ENCODE measurements around the gene ARHGAP10.

ARHGAP10 gene

GRCh38 chr4:147851135-147851534, 119.2 kb downstream of the ARHGAP10 start:
- DNase-seq (ENCODE audit: insufficient read length, low spot score), result no peak
- TF ChIP-seq POU2F2 (IDR thresholded peaks at IDR 0.05; ENCODE audit: low read depth, low read length) (no peak), POLR2A (IDR thresholded peaks at IDR 0.05; ENCODE audit: low read depth, low read length) (no peak), SPI1 (IDR thresholded peaks at IDR 0.05; ENCODE audit: low read depth, low read length) (no peak), TAF1 (IDR thresholded peaks at IDR 0.05; ENCODE audit: low read depth, low read length) (no peak), POLR2AphosphoS5 (IDR thresholded peaks at IDR 0.05; ENCODE audit: low read depth, low read length) (no peak), PAX5 (IDR thresholded peaks at IDR 0.05; ENCODE audit: insufficient read depth, low read length, severe bottlenecking) (no peak)
- no peak for FAIRE-seq

GRCh38 chr4:147853706-147854105, 121.8 kb downstream of the ARHGAP10 start:
- no peak for DNase-seq (ENCODE audit: insufficient read length, low spot score)
- FAIRE-seq, result no peak

GRCh38 chr4:147854154-147854553, 122.3 kb downstream of the ARHGAP10 start:
- DNase-seq (ENCODE audit: insufficient read length, low spot score), result no peak
- FAIRE-seq, result no peak
- TF ChIP-seq TAF1 (IDR thresholded peaks at IDR 0.05; ENCODE audit: low read depth, low read length) (no peak), POU2F2 (IDR thresholded peaks at IDR 0.05; ENCODE audit: low read depth, low read length) (no peak)

More at GRCh38 chr4:147853706-147854105, 121.8 kb downstream of the ARHGAP10 start:
- TF ChIP-seq SPI1 (IDR thresholded peaks at IDR 0.05; ENCODE audit: low read depth, low read length) (no peak), TAF1 (IDR thresholded peaks at IDR 0.05; ENCODE audit: low read depth, low read length) (no peak), PAX5 (IDR thresholded peaks at IDR 0.05; ENCODE audit: insufficient read depth, low read length, severe bottlenecking) (no peak)

GRCh38 chr4:147855571-147856009, 123.7 kb downstream of the ARHGAP10 start:
- TF ChIP-seq POLR2AphosphoS5 (IDR thresholded peaks at IDR 0.05; ENCODE audit: low read depth, low read length), result no peak
- TF ChIP-seq SPI1 (IDR thresholded peaks at IDR 0.05; ENCODE audit: low read depth, low read length), result no peak
- TF ChIP-seq POLR2A (IDR thresholded peaks at IDR 0.05; ENCODE audit: low read depth, low read length), result no peak
- TF ChIP-seq PAX5 (IDR thresholded peaks at IDR 0.05; ENCODE audit: insufficient read depth, low read length, severe bottlenecking), result no peak
- TF ChIP-seq TAF1 (IDR thresholded peaks at IDR 0.05; ENCODE audit: low read depth, low read length), result no peak
- no peak for TF ChIP-seq POU2F2 (IDR thresholded peaks at IDR 0.05; ENCODE audit: low read depth, low read length)
- DNase-seq (ENCODE audit: insufficient read length, low spot score), result no peak
- no peak for FAIRE-seq

GRCh38 chr4:147860960-147861359, 129.1 kb downstream of the ARHGAP10 start:
- DNase-seq (ENCODE audit: insufficient read length, low spot score) (no peak), FAIRE-seq (no peak)
- TF ChIP-seq POU2F2 (IDR thresholded peaks at IDR 0.05; ENCODE audit: low read depth, low read length), result no peak
- no peak for TF ChIP-seq SPI1 (IDR thresholded peaks at IDR 0.05; ENCODE audit: low read depth, low read length)
- TF ChIP-seq POLR2AphosphoS5 (IDR thresholded peaks at IDR 0.05; ENCODE audit: low read depth, low read length), result no peak
- no peak for TF ChIP-seq TAF1 (IDR thresholded peaks at IDR 0.05; ENCODE audit: low read depth, low read length)
- no peak for TF ChIP-seq POLR2A (IDR thresholded peaks at IDR 0.05; ENCODE audit: low read depth, low read length)
- no peak for TF ChIP-seq PAX5 (IDR thresholded peaks at IDR 0.05; ENCODE audit: insufficient read depth, low read length, severe bottlenecking)

- FAIRE-seq (no peak), DNase-seq (ENCODE audit: insufficient read length, low spot score) (no peak)
- TF ChIP-seq POLR2AphosphoS5 (IDR thresholded peaks at IDR 0.05; ENCODE audit: low read depth, low read length), result no peak
- TF ChIP-seq POU2F2 (IDR thresholded peaks at IDR 0.05; ENCODE audit: low read depth, low read length), result no peak
- TF ChIP-seq SPI1 (IDR thresholded peaks at IDR 0.05; ENCODE audit: low read depth, low read length), result no peak
- no peak for TF ChIP-seq PAX5 (IDR thresholded peaks at IDR 0.05; ENCODE audit: insufficient read depth, low read length, severe bottlenecking)
- no peak for TF ChIP-seq TAF1 (IDR thresholded peaks at IDR 0.05; ENCODE audit: low read depth, low read length)
- no peak for TF ChIP-seq POLR2A (IDR thresholded peaks at IDR 0.05; ENCODE audit: low read depth, low read length)
These were observed 130.3 kb downstream of the ARHGAP10 start for GRCh38 chr4:147862043-147862692.

GRCh38 chr4:147863111-147863747, 131.3 kb downstream of the ARHGAP10 start:
- peak; percentile 76 for FAIRE-seq
- TF ChIP-seq TAF1 (IDR thresholded peaks at IDR 0.05; ENCODE audit: low read depth, low read length) (no peak), POLR2AphosphoS5 (IDR thresholded peaks at IDR 0.05; ENCODE audit: low read depth, low read length) (no peak), PAX5 (IDR thresholded peaks at IDR 0.05; ENCODE audit: insufficient read depth, low read length, severe bottlenecking) (no peak), POLR2A (IDR thresholded peaks at IDR 0.05; ENCODE audit: low read depth, low read length) (no peak)

GRCh38 chr4:147863808-147864472, 132.1 kb downstream of the ARHGAP10 start:
- DNase-seq (ENCODE audit: insufficient read length, low spot score) (no peak), FAIRE-seq (peak; percentile 33)
- TF ChIP-seq PAX5 (IDR thresholded peaks at IDR 0.05; ENCODE audit: insufficient read depth, low read length, severe bottlenecking), result no peak
- no peak for TF ChIP-seq POU2F2 (IDR thresholded peaks at IDR 0.05; ENCODE audit: low read depth, low read length)
- TF ChIP-seq POLR2A (IDR thresholded peaks at IDR 0.05; ENCODE audit: low read depth, low read length), result no peak
- TF ChIP-seq POLR2AphosphoS5 (IDR thresholded peaks at IDR 0.05; ENCODE audit: low read depth, low read length), result no peak
- no peak for TF ChIP-seq SPI1 (IDR thresholded peaks at IDR 0.05; ENCODE audit: low read depth, low read length)
- TF ChIP-seq TAF1 (IDR thresholded peaks at IDR 0.05; ENCODE audit: low read depth, low read length), result no peak

More at GRCh38 chr4:147863111-147863747, 131.3 kb downstream of the ARHGAP10 start:
- DNase-seq (ENCODE audit: insufficient read length, low spot score), result no peak

- FAIRE-seq (peak; percentile 13), DNase-seq (ENCODE audit: insufficient read length, low spot score) (no peak)
- no peak for TF ChIP-seq POU2F2 (IDR thresholded peaks at IDR 0.05; ENCODE audit: low read depth, low read length)
- no peak for TF ChIP-seq TAF1 (IDR thresholded peaks at IDR 0.05; ENCODE audit: low read depth, low read length)
- no peak for TF ChIP-seq SPI1 (IDR thresholded peaks at IDR 0.05; ENCODE audit: low read depth, low read length)
- TF ChIP-seq POLR2AphosphoS5 (IDR thresholded peaks at IDR 0.05; ENCODE audit: low read depth, low read length), result no peak
- TF ChIP-seq PAX5 (IDR thresholded peaks at IDR 0.05; ENCODE audit: insufficient read depth, low read length, severe bottlenecking), result no peak
- no peak for TF ChIP-seq POLR2A (IDR thresholded peaks at IDR 0.05; ENCODE audit: low read depth, low read length)
These were observed 132.7 kb downstream of the ARHGAP10 start for GRCh38 chr4:147864607-147865006.
